Endodermal cell (in vitro differentiated cells): ENCODE data around the gene ASS1. TPM values are rescaled to one million over a fixed set of nuclear protein-coding genes. Genes with fewer than 3 reads are reported as not detected.

Source experiments
- DNase-seq: peaks from one replicate; pipeline ENCODE4 v3.0.0-alpha.2; 2017
- H3K27ac ChIP-seq: 2 replicates; pipeline ENCODE4 v1.5.1; 2013; ENCODE audit warnings: mild to moderate bottlenecking, low read depth, low read length, moderate library complexity
- H3K27me3 ChIP-seq: 2 replicates; pipeline ENCODE4 v1.6.1; 2013; ENCODE audit warnings: mild to moderate bottlenecking, low read length, moderate library complexity; ENCODE audit not compliant: insufficient read depth, control insufficient read depth, poor library complexity, severe bottlenecking
- H3K36me3 ChIP-seq: 2 replicates; pipeline ENCODE4 v1.7.0; 2013; ENCODE audit warnings: mild to moderate bottlenecking, low read length, moderate library complexity; ENCODE audit not compliant: control insufficient read depth, insufficient read depth
- H3K4me1 ChIP-seq: one replicate; pipeline ENCODE4 v1.7.0; 2013; ENCODE audit warnings: low read length; ENCODE audit not compliant: control insufficient read depth, insufficient read depth
- H3K4me3 ChIP-seq: 2 replicates; pipeline ENCODE4 v1.5.1; 2013; ENCODE audit warnings: mild to moderate bottlenecking, low read length, moderate library complexity
- H3K9ac ChIP-seq: 2 replicates; pipeline ENCODE4 v1.6.1; 2013; ENCODE audit warnings: mild to moderate bottlenecking, low read length, moderate library complexity; ENCODE audit not compliant: poor library complexity, severe bottlenecking; ENCODE audit errors: extremely low read depth
- H3K9me3 ChIP-seq: 2 replicates; pipeline ENCODE4 v1.6.1; 2013; ENCODE audit warnings: mild to moderate bottlenecking, low read length, moderate library complexity; ENCODE audit not compliant: control insufficient read depth
- H3K27ac Mint-ChIP-seq: 2 replicates; pipeline ENCODE4 v1.8.0; 2020; ENCODE audit warnings: mixed read lengths
- H3K27me3 Mint-ChIP-seq: 2 replicates; pipeline ENCODE4 v1.8.0; 2021; ENCODE audit warnings: mild to moderate bottlenecking, mixed read lengths; ENCODE audit not compliant: insufficient read depth
- H3K36me3 Mint-ChIP-seq: 2 replicates; pipeline ENCODE4 v1.8.0; 2020; ENCODE audit warnings: low read depth, mixed read lengths
- H3K4me1 Mint-ChIP-seq: 2 replicates; pipeline ENCODE4 v1.8.0; 2020; ENCODE audit warnings: mixed read lengths
- H3K4me3 Mint-ChIP-seq: 2 replicates; pipeline ENCODE4 v1.8.0; 2020; ENCODE audit warnings: mild to moderate bottlenecking, moderate library complexity, mixed read lengths
- H3K9me3 Mint-ChIP-seq: 2 replicates; pipeline ENCODE4 v1.8.0; 2020; ENCODE audit warnings: mild to moderate bottlenecking, mixed read lengths
- CTCF ChIP-seq: fragments of 200-600 bp; sonication (generic); conservative IDR thresholded peaks from 2 replicates; pipeline ENCODE4 v1.5.0; 2021; ENCODE audit warnings: antibody characterized with exemption, mild to moderate bottlenecking
- WGBS, 2 experiments: methylation state at CpG; one replicate each; pipeline versions ENCODE4 v1.1.5 to v1.1.7; 2013; ENCODE audit warnings: missing lambda C conversion rate in 2 of 2, mixed read lengths in 1 of 2; ENCODE audit not compliant: insufficient coverage in 1 of 2, insufficient read length in 1 of 2; 5-methylcytosine and 5-hydroxymethylcytosine counted together
- total RNA-seq, 2 donors: library from RNA; stranded (reverse); fragmentation: NEBNext Ultra II Directional in 1 of 2; extraction: Animal tissue kit (Norgen Biotek cat#: 25700) in 1 of 2; gene quantifications; 2 replicates in 1 of 2; 3 replicates in 1 of 2; pipeline ENCODE4 v1.2.1, GENCODE V29; 2021

Gene ASS1
- total RNA-seq, 2 donors from 2014 or later: 30.9 to 57.2 TPM

- Histone ChIP-seq H3K27me3 (peaks cover 5% of the 10 kb centered on the region), H3K9me3 (no peaks in the 10 kb centered on the region), H3K36me3 (no peaks in the 10 kb centered on the region), H3K9ac (no peak overlapping the region), H3K27ac (no peak overlapping the region), H3K4me1 (no peaks in the 10 kb centered on the region), H3K4me3 (no peak overlapping the region)
- TF ChIP-seq CTCF: no peak
- WGBS, 2 experiments: 54 to 56% methylated on average over 10 to 13 of the region's 13 CpGs
- peaks cover 11% of the 10 kb centered on the region for H3K4me1 Mint-ChIP-seq
- no peaks in the 10 kb centered on the region for H3K27me3 Mint-ChIP-seq
- peak; percentile 90 for DNase-seq
- H3K9me3 Mint-ChIP-seq: peaks cover 4% of the 10 kb centered on the region
- no peak overlapping the region for H3K4me3 Mint-ChIP-seq
- H3K36me3 Mint-ChIP-seq: no peaks in the 10 kb centered on the region
- peak overlapping the region; percentile 36 for H3K27ac Mint-ChIP-seq
Observed at GRCh38 chr9:130421802-130422276, 22.9 kb upstream of the ASS1 start.

GRCh38 chr9:130422546-130422945, 22.2 kb upstream of the ASS1 start:
- 88 to 90% methylated on average over 7 to 10 of the region's 10 CpGs for WGBS, 2 experiments
- H3K36me3 Mint-ChIP-seq: no peaks in the 10 kb centered on the region
- Histone ChIP-seq H3K36me3 (no peaks in the 10 kb centered on the region), H3K27me3 (peaks cover 5% of the 10 kb centered on the region), H3K9ac (no peak overlapping the region), H3K27ac (no peak overlapping the region), H3K4me3 (no peak overlapping the region), H3K4me1 (no peaks in the 10 kb centered on the region), H3K9me3 (no peaks in the 10 kb centered on the region)
- H3K27me3 Mint-ChIP-seq: no peaks in the 10 kb centered on the region
- no peak overlapping the region for H3K27ac Mint-ChIP-seq
- DNase-seq: no peak
- peaks cover 13% of the 10 kb centered on the region for H3K4me1 Mint-ChIP-seq
- peaks cover 4% of the 10 kb centered on the region for H3K9me3 Mint-ChIP-seq
- H3K4me3 Mint-ChIP-seq: no peak overlapping the region
- TF ChIP-seq CTCF: no peak

GRCh38 chr9:130423272-130423671, 21.5 kb upstream of the ASS1 start:
- WGBS, 2 experiments: 90 to 97% methylated on average over 6 to 8 of the region's 8 CpGs
- Mint-ChIP-seq H3K4me3 (no peak overlapping the region), H3K4me1 (peaks cover 13% of the 10 kb centered on the region), H3K9me3 (peaks cover 4% of the 10 kb centered on the region), H3K27ac (no peak overlapping the region), H3K27me3 (no peaks in the 10 kb centered on the region), H3K36me3 (no peaks in the 10 kb centered on the region)
- H3K36me3 ChIP-seq: no peaks in the 10 kb centered on the region
- H3K27me3 ChIP-seq: peaks cover 5% of the 10 kb centered on the region
- H3K27ac ChIP-seq: no peak overlapping the region
- H3K9ac ChIP-seq: no peak overlapping the region
- no peak for DNase-seq
- H3K9me3 ChIP-seq: no peaks in the 10 kb centered on the region
- H3K4me1 ChIP-seq: no peaks in the 10 kb centered on the region
- no peak for TF ChIP-seq CTCF
- no peak overlapping the region for H3K4me3 ChIP-seq
